GM19397 (cell line): ENCODE data around the gene SLC24A5.

Experiments
- ATAC-seq: cut with Tn5 transposase; IDR thresholded peaks from one replicate; pipeline ENCODE4 v1.9.1; 2021; ENCODE audit warnings: mild to moderate bottlenecking, moderate library complexity; ENCODE audit not compliant: unreplicated experiment

Gene SLC24A5

DNA sequence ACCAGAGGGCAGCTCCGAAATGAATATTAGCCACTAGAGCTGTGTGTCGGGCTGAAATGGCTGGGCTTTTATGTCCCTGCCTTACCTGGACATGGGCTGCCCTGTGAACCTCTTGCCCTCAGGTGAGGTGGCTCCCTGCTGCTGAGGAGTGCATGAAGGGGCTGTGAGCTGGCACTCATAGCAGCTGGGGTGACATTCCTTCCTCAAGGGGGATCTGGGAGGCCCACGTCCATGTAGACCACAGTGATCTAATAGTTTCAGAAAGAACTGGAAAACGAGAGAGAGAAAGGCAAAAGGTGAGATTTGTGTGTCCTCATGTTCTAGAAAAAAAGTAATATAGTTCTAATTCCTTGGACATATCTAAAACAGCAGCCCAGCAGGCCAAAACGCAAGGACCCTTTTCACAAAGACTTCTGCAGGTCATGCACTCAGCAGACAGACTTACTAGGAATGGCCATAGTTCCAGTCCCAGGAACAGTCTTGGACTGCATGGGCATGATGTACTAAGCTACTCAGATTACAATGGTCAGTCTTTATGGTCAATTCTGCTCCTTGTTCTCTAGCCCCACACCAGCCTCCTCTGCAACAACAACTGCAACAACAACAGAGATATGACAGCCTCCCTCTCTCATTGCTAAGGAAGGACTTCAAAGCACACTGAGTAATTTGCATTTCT lies 10.8 kb upstream of the SLC24A5 start:
- no peak for ATAC-seq

DNA sequence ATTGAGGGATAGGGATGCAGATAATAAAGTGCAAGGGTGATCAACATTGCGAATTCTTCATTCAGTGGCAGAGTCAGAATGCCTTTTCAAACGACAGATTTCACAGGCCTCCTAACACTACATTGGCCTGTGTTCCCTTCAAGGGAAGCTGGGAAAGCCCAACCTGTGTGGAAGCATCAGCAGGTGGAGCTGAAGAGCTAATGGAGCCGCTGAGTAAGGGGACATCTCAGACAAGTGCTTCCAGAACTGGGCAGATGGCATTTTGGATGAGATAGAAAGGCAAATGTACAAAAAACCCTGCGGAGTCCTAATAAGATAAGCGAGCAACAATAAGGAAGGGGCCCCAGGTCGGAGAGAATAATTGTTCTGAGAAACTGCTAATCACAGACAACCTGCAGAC lies 8.5 kb upstream of the SLC24A5 start:
- ATAC-seq = no peak

DNA sequence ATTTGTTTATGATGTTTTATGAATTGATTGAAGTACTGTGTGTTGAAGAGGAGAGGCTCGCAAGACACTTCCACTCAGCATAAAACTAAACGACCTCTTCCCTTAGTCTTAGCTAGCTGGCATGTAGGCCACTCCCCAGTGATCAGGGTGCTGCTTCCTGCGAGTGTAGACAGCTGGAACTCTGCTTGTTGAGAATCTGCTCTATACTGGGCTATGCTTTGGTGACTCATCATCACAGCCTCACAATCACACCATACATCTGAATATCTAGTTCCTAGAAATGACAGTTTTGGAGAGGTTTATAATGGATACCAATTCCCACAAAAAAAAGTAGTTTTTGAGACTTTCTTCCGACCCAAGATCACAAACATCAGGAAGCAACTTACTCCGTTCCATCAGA lies 1.5 kb upstream of the SLC24A5 start:
- no peak for ATAC-seq

DNA sequence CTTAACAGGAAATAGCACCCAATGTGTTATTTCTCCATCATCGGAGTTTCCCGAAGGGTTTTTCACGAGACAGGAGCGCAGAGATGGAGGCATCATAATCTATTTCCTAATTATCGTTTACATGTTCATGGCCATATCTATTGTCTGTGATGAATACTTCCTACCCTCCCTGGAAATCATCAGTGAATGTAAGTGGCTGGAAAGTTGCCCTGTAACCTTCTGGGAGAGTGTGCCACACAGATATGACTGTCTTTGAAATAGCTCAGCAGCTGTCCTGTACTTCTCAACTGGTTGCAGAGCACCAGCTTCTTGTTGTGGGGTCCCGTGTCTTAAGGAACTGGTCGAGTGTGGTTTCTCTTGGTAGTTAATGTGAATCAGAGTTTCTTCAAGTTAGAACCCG lies 1.1 kb downstream of the SLC24A5 start:
- no peak for ATAC-seq

DNA sequence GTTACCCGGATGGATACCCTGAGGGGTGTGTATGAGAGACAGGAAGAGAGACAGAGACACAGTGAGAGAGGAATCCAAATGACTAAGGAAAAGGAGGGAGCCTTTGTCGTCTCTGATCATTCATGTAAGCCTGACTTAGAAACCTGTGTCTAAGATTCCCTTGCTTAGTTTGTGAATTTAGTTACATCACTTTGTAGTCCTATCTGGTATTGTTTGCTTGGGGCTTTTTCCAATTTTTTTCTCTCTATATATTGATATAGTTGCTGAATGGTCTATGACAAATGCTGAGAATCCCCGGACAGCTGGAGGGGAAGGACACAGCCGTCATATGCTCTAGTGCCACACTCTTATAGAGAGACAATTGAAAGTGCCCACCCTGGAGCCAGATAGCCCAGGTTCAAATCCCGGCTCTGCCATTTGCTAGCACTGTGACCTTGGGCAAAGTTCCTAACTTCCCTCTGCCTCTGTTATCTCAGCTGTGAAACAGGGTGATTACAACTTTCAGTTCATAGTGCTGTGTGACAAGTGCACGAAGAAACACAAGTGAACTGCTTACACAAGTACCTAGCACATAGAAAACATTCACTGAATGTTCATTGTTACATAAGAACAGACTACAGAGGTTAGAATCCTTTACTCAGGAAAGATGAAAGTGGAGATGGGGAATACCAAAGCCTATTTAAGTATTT lies 6.0 kb downstream of the SLC24A5 start:
- no peak for ATAC-seq

DNA sequence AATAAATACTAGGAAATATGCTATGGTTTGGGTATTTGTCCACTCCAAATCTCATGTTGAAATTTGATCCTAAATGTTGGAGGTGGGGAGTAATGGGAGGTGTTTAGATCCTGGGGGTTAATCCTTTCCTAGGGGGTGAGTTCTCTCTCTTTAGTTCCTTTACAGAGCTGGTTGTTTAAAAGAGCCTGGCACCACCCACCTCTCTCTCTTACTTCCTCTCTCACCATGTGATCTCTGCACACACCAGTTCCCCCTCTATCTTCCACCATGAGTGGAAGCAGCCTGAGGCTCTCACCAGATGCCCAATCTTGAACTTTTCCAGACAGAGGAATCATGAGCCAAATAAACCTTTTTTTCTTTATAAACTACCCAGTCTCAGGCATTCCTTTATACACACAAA lies 10.5 kb downstream of the SLC24A5 start:
- ATAC-seq = no peak

DNA sequence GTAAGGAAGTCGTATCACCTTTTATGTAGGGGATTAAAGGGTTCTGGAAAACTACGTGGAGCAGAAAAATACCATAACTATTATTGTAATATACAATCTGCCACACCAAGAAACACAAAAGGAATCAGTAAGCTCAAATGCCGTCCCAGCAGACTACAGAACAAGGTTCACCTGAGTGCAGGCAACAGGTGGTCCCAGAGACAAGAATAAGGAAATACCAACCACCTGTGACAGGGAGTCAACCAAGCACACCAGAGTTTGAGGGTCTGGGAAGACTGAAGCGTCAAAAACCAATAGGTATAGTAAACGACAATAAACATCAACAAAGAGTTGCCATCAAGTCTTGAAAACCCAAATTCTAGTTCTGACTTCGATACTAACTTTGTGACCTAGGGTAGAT lies 12.1 kb downstream of the SLC24A5 start:
- ATAC-seq = no peak

DNA sequence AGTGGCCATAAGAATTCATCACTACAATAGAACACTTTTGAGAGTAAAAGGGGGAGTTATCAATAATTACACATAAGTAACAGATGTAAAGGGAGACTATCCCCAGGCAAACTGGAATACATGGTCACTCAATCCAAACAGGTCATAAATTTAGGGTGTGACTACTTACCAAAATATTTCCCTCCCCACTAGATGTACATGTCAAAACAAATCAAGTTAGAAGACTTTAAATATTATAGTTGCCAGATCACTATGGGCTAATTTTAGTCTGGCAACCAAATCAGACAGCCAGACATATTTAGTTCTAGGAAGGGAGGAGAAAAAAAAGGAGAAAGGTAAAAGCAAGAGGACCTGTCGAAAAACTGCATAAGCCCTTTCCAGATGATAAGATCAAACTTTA lies 23.1 kb downstream of the SLC24A5 start:
- no peak for ATAC-seq

DNA sequence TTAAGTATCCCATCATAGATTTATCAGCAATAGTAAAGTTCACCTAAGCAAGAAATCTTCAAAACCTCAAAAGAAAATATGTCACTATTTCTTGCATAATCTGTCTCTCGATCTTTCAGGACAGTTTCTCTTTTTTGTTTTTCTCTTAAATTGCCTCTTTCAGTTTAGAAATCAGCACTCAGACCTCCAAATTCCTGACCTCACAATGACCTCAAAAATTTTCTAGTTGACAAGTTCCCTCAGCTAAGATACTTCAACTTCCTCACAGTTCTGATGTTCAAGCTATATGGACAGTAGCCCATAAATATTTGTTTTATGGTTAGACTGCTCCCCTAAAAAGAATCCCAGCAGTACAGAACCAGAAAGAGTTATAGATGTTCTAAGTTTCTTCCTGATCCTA lies 24.1 kb downstream of the SLC24A5 start:
- no peak for ATAC-seq

DNA sequence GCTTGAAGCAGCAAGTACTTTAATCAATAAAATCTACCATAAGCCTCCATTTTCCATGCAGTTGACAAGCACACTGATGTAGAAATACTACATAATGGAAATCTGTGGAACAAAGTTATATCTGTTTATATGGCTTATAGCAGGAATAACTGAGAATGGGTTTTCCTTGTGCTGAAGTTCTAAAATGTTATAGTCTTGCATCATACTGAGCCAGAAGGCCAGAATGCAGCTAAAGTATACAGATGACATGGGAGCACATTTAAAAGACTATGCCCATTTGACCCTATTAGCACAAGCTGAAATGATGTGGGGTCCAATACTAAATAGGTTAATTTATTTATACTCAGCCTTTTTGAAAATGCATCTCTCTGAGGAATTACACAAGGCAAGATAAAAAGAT lies 25.1 kb downstream of the SLC24A5 start:
- no peak for ATAC-seq

DNA sequence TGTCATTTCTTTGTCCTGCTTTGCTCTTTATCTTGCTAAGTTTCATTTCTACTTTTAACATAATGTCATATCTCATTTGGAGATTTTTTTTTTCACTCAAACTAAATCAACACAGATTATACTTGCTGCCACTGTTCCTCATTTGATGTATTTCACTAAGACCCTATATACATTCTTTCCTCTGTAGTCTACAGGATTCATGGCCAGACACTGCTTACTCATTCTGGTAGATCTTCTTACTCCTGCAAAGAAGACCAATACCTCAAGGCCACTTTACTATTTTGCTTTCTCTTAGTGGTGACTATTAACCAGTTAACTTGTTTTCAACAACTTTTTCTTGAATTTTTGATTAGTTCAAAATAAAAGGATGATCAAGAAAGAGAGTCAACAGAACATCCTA lies 26.6 kb downstream of the SLC24A5 start:
- no peak for ATAC-seq

DNA sequence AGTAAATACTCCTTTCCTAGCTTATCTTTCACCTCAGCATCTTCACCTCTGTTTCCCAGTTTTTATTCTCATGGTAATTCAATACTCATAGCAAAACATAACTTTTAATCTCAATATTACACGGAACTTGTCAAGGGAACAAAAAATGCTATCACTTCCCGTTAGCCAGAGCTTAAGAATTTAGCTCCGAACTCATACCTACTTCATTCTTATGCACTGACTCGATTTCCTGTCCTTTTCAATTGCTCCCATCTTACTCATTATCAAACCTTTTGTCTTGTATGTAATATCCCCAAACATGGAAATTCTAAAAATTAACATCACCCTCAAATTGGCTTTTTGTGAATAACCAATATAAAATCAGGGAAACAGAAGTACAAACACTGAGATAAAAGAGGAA lies 29.1 kb downstream of the SLC24A5 start:
- no peak for ATAC-seq

DNA sequence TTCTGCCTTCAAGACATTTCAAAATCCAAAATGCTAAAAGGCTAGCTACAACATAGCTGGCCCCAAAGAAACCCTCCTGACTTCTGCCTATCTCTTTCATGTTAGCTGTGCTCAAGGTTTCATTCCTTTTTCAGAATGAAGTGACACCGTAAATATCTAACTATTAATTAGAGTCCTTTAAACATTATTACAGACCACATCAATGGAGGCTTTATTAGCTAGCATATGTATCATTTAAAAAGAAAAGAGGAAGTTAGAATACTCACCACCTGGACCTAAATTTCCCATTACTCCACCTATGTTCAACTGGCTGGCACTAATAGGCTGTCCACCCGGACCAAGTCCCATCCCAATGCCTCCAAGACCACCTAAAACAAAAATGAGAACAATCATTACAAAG lies 32.7 kb downstream of the SLC24A5 start:
- no peak for ATAC-seq

DNA sequence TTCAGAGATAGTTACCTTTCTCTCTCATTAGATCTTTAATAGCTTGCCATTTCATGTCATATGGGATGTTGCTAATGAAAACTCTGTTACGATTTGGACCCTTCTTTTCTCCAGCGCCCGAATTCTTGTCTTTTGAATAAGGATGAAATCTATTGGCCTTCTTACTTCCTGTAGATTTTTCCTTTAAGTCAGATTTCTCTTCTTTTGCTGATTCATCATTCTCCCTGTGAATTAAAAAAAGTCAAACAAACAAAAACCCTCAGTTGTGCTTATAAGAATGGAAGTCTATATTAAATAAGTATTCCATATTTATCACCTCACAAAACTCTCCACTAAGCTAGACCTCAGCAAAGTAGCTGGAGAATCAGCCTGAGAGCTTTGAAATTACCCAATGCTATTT lies 47.8 kb downstream of the SLC24A5 start:
- ATAC-seq = no peak

DNA sequence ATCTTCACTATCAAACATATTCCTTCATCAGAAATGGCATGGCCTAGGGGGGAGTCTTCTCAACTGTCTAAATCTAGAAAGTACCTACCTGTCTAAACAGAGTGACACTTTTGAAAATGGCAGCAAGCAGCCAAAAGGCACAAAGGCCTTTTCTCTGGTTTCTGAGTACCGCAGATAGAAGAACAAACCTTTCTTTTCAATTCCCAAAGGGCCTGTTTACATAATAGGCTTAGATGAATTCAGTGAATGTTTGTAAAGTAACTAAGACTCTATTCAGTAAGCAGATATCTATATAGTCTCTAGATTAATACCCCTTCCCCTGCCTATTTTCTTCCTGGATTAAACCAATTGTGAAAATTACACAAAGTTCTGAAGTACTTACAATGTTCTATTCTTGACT lies 50.2 kb downstream of the SLC24A5 start:
- no peak for ATAC-seq

DNA sequence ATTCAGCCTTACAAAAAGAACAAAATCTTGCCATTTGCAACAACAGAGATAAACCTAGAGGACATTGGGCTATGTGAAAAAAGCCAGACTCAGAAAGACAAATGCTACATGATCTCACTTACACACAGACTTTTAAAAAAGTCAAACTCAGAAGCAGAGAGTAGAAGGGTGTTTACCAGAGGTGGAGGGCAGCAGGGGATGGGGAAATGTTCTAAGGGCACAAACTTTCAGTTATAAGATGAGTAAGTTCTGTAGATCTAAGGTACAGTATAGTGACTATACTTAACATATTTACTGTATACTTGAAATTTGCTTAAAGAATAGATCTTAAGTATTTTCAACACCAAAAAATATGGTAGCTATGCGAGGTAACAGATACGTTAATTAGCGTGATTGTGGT lies 54.3 kb downstream of the SLC24A5 start:
- no peak for ATAC-seq

DNA sequence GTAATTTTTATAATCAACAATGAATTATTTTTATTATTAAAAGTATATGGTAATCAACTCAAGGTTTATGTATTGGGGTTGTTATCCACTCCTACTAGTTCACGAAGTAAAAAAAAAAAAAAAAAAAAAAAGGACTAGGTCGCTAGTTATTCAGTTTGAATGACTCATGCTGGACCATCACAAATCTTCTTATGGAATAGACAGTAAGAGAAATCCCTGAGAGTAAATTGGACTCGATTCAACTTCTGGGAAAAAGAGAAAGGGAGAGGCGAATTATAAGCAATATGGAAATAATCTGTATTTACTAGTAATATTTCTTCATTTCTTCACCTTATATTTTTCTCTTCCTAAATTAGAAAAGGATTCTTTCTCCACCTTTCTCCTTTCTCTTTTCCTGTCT lies 55.3 kb downstream of the SLC24A5 start:
- ATAC-seq = no peak

DNA sequence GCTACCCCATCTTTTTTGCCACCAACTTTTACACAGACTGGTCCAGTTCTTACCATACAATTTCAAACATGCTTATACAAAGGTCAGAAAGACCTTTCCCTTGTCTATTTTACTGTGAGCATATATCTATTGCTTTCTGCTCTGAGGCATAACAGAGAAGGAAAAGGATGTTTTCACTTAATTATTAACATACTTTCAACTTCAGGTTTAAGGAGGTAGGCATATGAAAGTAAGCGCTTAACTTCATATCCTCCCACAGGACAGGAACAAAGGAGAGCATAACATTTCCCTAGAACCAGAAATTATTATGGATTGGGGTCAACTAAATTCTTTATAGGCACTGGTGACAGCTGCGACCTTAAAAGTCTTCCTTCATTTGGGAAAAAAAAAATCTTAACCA lies 56.2 kb downstream of the SLC24A5 start:
- peak; percentile 30 for ATAC-seq

DNA sequence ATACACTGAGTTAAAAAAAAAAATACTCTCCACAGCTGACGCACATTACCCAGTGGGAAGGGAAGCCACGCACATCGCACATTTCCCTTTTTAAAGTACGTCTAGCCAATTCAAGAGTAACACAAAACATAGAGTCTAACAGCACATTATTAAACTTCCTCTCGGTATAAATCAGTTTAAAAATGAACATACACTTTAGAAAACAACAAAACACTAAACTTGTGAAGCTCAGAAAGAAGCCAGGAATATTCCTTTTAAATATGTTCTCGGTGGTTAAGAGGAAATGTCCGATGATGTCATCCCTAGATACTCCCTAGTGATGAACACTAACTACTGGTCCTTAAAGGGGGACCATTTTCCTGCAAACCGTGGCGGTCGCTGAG lies 56.6 kb downstream of the SLC24A5 start:
- peak; percentile 48 for ATAC-seq

DNA sequence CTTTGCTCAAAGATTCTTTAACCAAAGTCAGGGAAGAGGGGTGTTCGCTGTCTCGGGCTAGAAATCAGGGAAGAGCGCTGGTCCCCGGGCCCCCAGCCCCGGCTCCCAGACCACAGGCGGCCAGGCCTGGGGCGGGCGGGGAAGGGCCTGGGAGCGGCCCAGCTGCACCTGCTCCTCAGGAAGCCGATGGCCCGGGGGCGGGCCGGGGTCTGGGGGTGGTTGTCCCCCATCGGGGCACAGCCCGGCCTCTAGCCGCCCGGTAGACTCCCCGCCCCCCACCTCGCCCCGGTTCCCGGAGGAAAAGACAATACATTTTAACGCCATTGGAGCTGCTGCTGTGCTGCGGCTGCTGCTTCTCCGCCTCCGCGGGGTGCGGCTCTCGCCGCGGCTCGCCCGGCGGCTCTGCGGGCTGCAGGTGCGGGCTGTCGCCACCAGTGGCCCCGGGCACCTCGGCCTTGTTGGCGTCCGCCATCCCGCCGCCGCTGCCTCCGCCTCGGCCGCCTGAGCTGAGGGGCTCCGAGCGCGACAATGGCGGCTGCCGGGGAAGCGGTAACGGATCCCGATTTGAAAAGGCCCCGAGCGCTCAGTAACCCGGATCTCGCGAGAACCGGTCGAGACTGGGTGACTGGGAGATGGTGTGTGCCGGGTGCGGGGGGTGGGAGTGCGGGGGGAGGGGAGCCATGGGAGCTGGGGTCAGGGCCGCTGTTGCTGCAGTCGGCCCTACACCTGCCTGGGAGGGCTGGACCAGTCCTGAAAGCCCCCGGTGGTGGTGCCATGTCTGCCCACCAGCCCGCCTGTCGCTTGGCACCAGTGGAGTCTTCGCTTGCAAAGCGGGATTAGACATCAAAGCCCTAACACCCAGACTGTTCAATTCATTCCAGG lies 57.2 kb downstream of the SLC24A5 start, which contains the start of gene MYEF2:
MYEF2 (minus strand) TSS at position 530 of the 882 bp plus-strand sequence; CDS start at position 472, 58 bp downstream.
- ATAC-seq = peak; percentile 85

DNA sequence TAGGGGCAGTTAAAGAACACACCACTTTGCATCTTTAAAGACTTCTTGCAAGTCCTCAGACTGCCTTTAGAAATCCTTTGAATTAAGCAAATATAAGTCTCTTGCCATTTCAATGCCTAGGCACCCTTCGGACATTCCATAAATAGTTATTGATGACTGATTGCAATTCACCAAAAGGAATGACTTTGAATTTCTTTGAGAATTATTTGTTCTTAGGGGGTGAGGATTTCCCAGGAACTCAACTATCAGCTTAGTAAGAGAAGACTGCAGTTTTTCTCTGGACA lies 57.8 kb downstream of the SLC24A5 start:
- no peak for ATAC-seq

DNA sequence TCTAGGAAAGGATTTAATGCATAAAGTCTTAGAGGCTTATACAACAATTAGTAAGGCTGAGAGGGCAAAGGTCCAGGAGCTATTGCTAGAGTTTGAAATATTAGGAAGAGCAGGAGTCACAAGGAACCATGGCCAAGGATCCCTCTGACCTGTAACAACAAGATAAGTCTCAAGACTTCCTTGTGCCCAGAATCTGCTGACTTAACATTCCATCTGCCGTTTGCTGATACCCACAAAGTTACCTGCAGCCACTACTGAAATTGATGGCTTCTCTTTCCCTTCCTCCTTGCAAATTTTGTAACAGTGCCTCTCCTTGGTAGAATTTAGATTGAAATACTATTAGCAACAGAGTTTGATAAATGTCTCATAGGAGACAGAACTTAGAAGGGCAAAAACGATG lies 62.0 kb downstream of the SLC24A5 start:
- ATAC-seq = no peak
